GM13976 (cell line): ENCODE results near the gene ARID4B.
"Not testable (repeated sequence)": the region's sequence is repeated elsewhere in the genome, so short reads cannot be mapped to it uniquely, and the experiment has no call there.

Experiments
- DNase-seq: peaks from one replicate; pipeline ENCODE4 v3.0.0; 2012; ENCODE audit warnings: low spot score
- CTCF ChIP-seq: IDR thresholded peaks from 2 replicates; pipeline ENCODE4 v1.5.1; 2012; ENCODE audit warnings: borderline replicate concordance, mild to moderate bottlenecking; ENCODE audit not compliant: insufficient read depth; ENCODE audit errors: extremely low read depth, missing control alignments, control extremely low read depth
- in situ Hi-C: fragments of 300-500 bp; cut with MboI; formaldehyde crosslinking; loops from one replicate; pipeline ENCODE4 v1.12.0; 2022; ENCODE audit warnings: low sequenced_read_pairs, mixed read lengths, inconsistent platforms; ENCODE audit not compliant: unreplicated experiment

ARID4B gene

DNA sequence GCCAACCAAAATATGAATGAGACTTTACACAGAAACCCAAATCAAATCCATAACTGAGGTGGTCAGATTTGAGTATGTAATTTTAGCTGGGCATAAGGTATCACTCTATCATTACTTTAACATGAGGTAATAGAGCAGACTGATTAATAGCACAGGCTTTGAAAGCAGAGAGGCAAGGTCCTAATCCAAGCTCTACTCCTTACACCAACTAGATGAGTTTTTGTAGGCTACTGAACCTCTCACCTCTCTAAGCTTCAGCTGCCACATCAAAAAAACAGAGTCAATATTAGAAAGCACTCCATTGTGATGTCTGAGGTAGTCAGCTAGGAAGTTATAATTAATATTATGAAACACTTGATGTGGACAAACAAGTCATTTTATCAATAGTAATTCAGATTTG is 63.7 kb downstream of the ARID4B start:
- TF ChIP-seq CTCF = no peak
- in situ Hi-C loops = no loop called here
- DNase-seq = no peak

DNA sequence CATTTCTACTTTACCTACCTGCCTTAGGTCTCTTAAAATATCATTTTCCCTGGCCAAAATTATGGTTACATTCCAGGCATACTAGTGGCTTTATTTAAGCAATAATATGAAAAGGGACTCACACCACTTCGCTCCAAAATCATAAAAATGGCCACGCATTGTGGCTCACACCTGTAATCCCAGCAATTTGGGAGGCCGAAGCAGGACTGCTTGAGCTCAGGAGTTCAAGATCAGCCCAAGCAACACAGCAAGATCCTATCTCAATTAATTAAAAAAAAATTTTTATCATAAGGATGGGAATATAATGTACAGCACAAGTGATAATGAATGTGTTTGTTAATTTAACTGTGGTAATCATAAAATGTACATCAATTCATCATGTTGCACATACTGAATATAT is 65.4 kb downstream of the ARID4B start:
- in situ Hi-C loops = no loop called here
- DNase-seq = no peak

DNA sequence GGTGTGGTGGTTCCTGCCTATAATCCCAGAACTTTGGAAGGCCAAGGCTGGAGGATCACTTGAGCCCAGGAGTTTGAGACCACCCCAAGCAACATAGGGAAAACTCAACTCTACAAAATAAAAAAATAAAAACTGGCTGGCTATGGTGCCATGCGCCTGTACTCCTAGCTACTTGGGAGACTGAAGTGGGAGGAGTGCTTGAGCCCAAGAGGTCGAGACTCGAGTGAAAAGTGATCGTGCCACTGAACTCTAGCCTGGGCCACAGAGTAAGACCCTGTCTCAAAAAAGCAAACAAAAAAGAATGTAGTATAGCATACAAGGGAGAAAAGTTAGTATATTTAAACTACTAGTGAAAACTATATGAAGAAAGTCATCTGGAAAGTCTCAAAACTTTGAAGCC is 66.7 kb downstream of the ARID4B start:
- no peak for TF ChIP-seq CTCF
- in situ Hi-C loops = no loop called here
- DNase-seq = no peak

More for the DNA sequence above, 65.4 kb downstream of the ARID4B start:
- no peak for TF ChIP-seq CTCF

GRCh38 chr1:235259133-235259778 is 68.7 kb downstream of the ARID4B start:
- in situ Hi-C loops = no loop called here
- DNase-seq = no peak
- TF ChIP-seq CTCF = no peak

DNA sequence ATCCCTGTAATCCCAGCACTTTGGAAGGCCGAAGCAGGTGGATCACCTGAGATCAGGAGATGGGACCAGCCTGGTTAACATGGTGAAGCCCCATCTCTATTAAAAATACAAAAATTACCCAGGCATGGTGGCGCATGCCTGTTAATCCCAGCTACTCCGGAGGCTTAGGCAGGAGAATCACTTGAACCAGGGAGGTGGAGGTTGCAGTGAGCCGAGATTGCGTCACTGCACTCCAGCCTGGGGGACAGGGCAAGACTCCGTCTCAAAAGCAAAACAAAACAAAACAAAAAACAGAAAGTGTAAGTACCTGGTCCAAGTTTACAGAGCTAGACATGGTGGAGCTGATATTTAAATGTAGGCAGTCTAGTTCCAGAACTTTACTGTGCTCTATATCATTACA is 69.9 kb downstream of the ARID4B start:
- DNase-seq, in situ Hi-C loops: not testable (repeated sequence)

- in situ Hi-C loops = no loop called here
- no peak for DNase-seq
- no peak for TF ChIP-seq CTCF
Measured at GRCh38 chr1:235254721-235255120, 73.3 kb downstream of the ARID4B start.

DNA sequence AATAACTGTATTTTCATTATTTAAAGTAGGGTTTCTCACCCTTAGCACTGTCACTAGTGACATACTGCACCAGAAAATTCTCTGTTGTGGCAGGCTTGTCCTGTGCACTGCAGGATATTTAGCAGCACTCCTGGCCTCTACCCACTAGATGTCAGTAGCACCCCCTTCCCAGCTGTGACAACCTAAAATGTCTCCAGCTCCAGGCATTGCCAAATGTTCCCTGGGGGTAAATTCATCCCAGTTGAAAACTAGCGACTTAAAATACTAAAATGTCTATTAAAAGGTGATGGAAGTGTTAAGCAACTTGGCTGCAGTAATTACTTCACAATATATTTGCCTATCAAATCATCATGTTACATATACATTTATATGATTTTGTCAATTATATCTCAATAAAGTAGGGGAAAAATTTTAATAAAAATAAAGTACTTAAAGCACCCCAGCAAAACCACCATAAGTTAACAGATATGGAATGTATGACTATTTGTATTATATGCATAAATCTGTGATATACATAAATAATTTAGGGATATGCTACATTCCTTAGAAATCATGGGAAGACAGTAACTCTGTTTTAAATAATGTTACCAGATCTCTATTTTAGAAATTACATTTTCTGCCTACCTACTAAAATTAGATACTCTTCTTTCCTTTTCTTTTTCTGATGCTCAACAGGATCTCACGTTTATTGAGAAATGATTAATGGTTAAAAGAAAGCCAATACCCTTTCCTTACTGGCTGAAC is 74.6 kb downstream of the ARID4B start:
- DNase-seq = peak; percentile 43
- in situ Hi-C loops = no loop called here
- TF ChIP-seq CTCF = peak; percentile 70
